HepG2 (cell line): ENCODE results near the gene RNPC3. TPM values are rescaled to one million over a fixed set of nuclear protein-coding genes. Genes with fewer than 3 reads are reported as not detected.

Experiments
- EED ChIP-seq: sonication (generic); formaldehyde crosslinking; IDR thresholded peaks from 2 replicates; pipeline ENCODE4 v1.5.0; 2020; ENCODE audit warnings: mild to moderate bottlenecking, missing genetic modification reagents
- ELF4 ChIP-seq: sonication (generic); formaldehyde crosslinking; IDR thresholded peaks from 2 replicates; pipeline ENCODE4 v1.5.0; 2020; ENCODE audit warnings: missing genetic modification reagents, mild to moderate bottlenecking, moderate library complexity, borderline replicate concordance
- HNRNPLL ChIP-seq: fragments of 200-400 bp; formaldehyde crosslinking; IDR thresholded peaks from 2 replicates; pipeline ENCODE4 v1.6.1; 2017; ENCODE audit warnings: mild to moderate bottlenecking, low read depth, low read length; ENCODE audit not compliant: poor library complexity, severe bottlenecking
- MED8 ChIP-seq: sonication (generic); formaldehyde crosslinking; IDR thresholded peaks from 2 replicates; pipeline ENCODE4 v1.8.1; 2023; ENCODE audit warnings: mild to moderate bottlenecking, missing genetic modification reagents; ENCODE audit not compliant: insufficient replicate concordance
- RARA ChIP-seq: IDR thresholded peaks from 2 replicates; pipeline ENCODE4 v1.6.1; 2016; ENCODE audit warnings: missing genetic modification reagents, missing compliant biosample characterization
- SMARCC2 ChIP-seq: fragments of 450-650 bp; IDR thresholded peaks from 2 replicates; pipeline ENCODE4 v1.6.1; 2017; ENCODE audit warnings: antibody characterized with exemption, mild to moderate bottlenecking
- ZNF674 ChIP-seq: sonication (generic); formaldehyde crosslinking; IDR thresholded peaks from 2 replicates; pipeline ENCODE4 v1.5.0; 2020; ENCODE audit warnings: low read depth, mild to moderate bottlenecking, missing genetic modification reagents
- ZNF709 ChIP-seq: sonication (generic); formaldehyde crosslinking; IDR thresholded peaks from 2 replicates; pipeline ENCODE4 v1.5.0; 2020; ENCODE audit warnings: mild to moderate bottlenecking, missing genetic modification reagents
- ZNF878 ChIP-seq: sonication (generic); formaldehyde crosslinking; IDR thresholded peaks from 2 replicates; pipeline ENCODE4 v1.8.1; 2023; ENCODE audit warnings: mild to moderate bottlenecking, missing genetic modification reagents, moderate library complexity
- polyA plus RNA-seq, 8 experiments: library from polyadenylated mRNA; depleted of rRNA in 3 of 8; stranded (reverse) in 7 of 8; unstranded in 1 of 8; fragments of >200 nt; fragmentation: Illumina TruSeq in 4 of 8; extraction: Trizol in 4 of 8; gene quantifications; 2 replicates each; pipeline versions ENCODE4 v1.2.1 to v1.2.3, GENCODE V29; 2011 to 2016; ENCODE audit warnings: low read depth in 4 of 8, missing spikeins in 1 of 8, mixed read lengths in 1 of 8; ENCODE audit not compliant: insufficient read depth in 1 of 8
- total RNA-seq, 5 experiments: library from RNA; depleted of rRNA; stranded (reverse); fragments of >200 nt; fragmentation: Illumina TruSeq; extraction: Trizol; gene quantifications; 2 replicates each; pipeline ENCODE4 v1.2.3, GENCODE V29; 2016; ENCODE audit warnings: low read depth in 1 of 5
- TF ChIP-seq, protein P1 (sequence below): sonication (generic); formaldehyde crosslinking; IDR thresholded peaks from 2 replicates; pipeline ENCODE4 v1.5.1; 2020; ENCODE audit warnings: mild to moderate bottlenecking, missing genetic modification reagents, moderate library complexity
- TF ChIP-seq, protein P2 (sequence below): sonication (generic); formaldehyde crosslinking; IDR thresholded peaks from 2 replicates; pipeline ENCODE4 v1.4.0; 2020; ENCODE audit warnings: missing genetic modification reagents
- TF ChIP-seq, protein P3 (sequence below): sonication (generic); formaldehyde crosslinking; IDR thresholded peaks from 2 replicates; pipeline ENCODE4 v1.4.0; 2020; ENCODE audit warnings: missing genetic modification reagents, low read depth, mild to moderate bottlenecking, borderline replicate concordance
- TF ChIP-seq, protein P4 (sequence below): IDR thresholded peaks from 2 replicates; pipeline ENCODE4 v1.6.1; 2016; ENCODE audit warnings: mild to moderate bottlenecking, missing biosample characterization, missing genetic modification reagents
- TF ChIP-seq, protein P5 (sequence below): sonication (generic); formaldehyde crosslinking; IDR thresholded peaks from 2 replicates; pipeline ENCODE4 v1.4.0; 2020; ENCODE audit warnings: missing genetic modification reagents
- TF ChIP-seq, protein P6 (sequence below): sonication (generic); formaldehyde crosslinking; IDR thresholded peaks from 2 replicates; pipeline ENCODE4 v1.4.0; 2020; ENCODE audit warnings: mild to moderate bottlenecking, missing genetic modification reagents
- TF ChIP-seq, protein P7 (sequence below): sonication (generic); formaldehyde crosslinking; IDR thresholded peaks from 2 replicates; pipeline ENCODE4 v1.8.0; 2022; ENCODE audit warnings: mild to moderate bottlenecking, missing genetic modification reagents, moderate library complexity

RNPC3 gene
- total and polyA plus RNA-seq, 2 of the 13 experiments (the other 11 are each of a cell fraction or from before 2014, with no cell fraction given), result 9.1 to 22.1 TPM

DNA sequence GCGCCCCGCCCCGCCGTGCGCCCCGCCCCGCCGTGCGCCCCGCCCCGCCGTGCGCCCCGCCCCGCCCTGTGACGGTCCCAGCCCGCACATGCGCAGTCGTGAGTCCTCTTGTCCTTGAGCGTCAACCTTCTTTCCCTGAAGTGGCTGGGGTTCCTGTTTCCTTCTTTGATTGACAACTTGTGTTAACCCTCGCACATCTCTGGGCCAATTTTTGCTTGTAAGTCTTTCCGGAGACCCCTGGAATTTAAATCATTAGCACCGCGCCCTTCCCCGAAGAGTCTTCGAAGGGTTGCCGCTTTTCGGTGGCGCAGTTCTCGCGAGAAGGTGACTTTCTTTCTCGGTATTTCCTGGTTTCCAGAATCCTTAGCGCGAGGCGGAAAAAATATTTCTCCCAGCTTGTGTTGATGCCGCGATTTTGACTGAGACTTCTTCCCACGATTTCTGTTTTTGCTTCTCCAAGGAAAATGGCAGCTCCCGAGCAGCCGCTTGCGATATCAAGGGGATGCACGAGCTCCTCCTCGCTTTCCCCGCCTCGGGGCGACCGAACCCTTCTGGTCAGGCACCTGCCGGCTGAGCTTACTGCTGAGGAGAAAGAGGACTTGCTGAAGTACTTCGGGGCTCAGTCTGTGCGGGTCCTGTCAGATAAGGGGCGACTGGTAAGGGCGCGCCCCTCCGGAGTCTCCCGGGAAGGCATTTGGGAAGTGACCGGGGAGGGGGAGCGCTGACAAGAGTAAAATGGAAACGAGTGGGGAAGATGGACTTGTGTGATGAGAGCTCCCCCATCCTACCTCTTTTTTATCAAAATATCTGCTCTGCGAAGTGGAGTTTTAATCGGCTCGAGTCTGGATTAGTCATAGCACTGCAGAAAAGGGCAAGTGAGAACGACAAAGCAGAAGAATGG lies at the start of gene RNPC3 (continued):
- TF ChIP-seq, protein P1, sequence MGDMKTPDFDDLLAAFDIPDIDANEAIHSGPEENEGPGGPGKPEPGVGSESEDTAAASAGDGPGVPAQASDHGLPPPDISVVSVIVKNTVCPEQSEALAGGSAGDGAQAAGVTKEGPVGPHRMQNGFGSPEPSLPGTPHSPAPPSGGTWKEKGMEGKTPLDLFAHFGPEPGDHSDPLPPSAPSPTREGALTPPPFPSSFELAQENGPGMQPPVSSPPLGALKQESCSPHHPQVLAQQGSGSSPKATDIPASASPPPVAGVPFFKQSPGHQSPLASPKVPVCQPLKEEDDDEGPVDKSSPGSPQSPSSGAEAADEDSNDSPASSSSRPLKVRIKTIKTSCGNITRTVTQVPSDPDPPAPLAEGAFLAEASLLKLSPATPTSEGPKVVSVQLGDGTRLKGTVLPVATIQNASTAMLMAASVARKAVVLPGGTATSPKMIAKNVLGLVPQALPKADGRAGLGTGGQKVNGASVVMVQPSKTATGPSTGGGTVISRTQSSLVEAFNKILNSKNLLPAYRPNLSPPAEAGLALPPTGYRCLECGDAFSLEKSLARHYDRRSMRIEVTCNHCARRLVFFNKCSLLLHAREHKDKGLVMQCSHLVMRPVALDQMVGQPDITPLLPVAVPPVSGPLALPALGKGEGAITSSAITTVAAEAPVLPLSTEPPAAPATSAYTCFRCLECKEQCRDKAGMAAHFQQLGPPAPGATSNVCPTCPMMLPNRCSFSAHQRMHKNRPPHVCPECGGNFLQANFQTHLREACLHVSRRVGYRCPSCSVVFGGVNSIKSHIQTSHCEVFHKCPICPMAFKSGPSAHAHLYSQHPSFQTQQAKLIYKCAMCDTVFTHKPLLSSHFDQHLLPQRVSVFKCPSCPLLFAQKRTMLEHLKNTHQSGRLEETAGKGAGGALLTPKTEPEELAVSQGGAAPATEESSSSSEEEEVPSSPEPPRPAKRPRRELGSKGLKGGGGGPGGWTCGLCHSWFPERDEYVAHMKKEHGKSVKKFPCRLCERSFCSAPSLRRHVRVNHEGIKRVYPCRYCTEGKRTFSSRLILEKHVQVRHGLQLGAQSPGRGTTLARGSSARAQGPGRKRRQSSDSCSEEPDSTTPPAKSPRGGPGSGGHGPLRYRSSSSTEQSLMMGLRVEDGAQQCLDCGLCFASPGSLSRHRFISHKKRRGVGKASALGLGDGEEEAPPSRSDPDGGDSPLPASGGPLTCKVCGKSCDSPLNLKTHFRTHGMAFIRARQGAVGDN (CRISPR knock-in tag), result peak; percentile 70
- TF ChIP-seq, protein P2, sequence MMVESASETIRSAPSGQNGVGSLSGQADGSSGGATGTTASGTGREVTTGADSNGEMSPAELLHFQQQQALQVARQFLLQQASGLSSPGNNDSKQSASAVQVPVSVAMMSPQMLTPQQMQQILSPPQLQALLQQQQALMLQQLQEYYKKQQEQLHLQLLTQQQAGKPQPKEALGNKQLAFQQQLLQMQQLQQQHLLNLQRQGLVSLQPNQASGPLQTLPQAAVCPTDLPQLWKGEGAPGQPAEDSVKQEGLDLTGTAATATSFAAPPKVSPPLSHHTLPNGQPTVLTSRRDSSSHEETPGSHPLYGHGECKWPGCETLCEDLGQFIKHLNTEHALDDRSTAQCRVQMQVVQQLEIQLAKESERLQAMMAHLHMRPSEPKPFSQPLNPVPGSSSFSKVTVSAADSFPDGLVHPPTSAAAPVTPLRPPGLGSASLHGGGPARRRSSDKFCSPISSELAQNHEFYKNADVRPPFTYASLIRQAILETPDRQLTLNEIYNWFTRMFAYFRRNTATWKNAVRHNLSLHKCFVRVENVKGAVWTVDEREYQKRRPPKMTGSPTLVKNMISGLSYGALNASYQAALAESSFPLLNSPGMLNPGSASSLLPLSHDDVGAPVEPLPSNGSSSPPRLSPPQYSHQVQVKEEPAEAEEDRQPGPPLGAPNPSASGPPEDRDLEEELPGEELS (CRISPR knock-in tag), result 0 out of 2 replicates have a peak, but pooled peaks have one; percentile 22
- peak; percentile 75 for TF ChIP-seq ELF4
- TF ChIP-seq ZNF674, result no peak
- TF ChIP-seq, protein P3, sequence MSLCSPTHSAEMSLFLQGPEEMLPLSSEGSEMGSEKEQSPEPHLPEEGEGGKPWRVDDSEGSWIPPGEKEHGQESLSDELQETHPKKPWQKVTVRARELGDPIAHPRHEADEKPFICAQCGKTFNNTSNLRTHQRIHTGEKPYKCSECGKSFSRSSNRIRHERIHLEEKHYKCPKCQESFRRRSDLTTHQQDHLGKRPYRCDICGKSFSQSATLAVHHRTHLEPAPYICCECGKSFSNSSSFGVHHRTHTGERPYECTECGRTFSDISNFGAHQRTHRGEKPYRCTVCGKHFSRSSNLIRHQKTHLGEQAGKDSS (CRISPR knock-in tag), result no peak
- TF ChIP-seq, protein P4, sequence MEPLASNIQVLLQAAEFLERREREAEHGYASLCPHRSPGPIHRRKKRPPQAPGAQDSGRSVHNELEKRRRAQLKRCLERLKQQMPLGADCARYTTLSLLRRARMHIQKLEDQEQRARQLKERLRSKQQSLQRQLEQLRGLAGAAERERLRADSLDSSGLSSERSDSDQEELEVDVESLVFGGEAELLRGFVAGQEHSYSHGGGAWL (CRISPR knock-in tag), result no peak
- TF ChIP-seq ZNF709 (CRISPR knock-in tag), result 0 out of 2 replicates have a peak, but pooled peaks have one; percentile 51
- TF ChIP-seq, protein P5, sequence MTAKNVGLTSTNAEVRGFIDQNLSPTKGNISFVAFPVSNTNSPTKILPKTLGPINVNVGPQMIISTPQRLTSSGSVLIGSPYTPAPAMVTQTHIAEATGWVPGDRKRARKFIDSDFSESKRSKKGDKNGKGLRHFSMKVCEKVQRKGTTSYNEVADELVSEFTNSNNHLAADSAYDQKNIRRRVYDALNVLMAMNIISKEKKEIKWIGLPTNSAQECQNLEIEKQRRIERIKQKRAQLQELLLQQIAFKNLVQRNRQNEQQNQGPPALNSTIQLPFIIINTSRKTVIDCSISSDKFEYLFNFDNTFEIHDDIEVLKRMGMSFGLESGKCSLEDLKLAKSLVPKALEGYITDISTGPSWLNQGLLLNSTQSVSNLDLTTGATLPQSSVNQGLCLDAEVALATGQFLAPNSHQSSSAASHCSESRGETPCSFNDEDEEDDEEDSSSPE, result peak; percentile 78
- TF ChIP-seq, protein P6, sequence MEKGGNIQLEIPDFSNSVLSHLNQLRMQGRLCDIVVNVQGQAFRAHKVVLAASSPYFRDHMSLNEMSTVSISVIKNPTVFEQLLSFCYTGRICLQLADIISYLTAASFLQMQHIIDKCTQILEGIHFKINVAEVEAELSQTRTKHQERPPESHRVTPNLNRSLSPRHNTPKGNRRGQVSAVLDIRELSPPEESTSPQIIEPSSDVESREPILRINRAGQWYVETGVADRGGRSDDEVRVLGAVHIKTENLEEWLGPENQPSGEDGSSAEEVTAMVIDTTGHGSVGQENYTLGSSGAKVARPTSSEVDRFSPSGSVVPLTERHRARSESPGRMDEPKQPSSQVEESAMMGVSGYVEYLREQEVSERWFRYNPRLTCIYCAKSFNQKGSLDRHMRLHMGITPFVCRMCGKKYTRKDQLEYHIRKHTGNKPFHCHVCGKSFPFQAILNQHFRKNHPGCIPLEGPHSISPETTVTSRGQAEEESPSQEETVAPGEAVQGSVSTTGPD, result no peak
- no peak for TF ChIP-seq ZNF878
- TF ChIP-seq HNRNPLL, result no peak
- TF ChIP-seq SMARCC2, result no peak
- TF ChIP-seq RARA (CRISPR knock-in tag), result no peak
- TF ChIP-seq EED (CRISPR knock-in tag), result no peak
- TF ChIP-seq, protein P7, sequence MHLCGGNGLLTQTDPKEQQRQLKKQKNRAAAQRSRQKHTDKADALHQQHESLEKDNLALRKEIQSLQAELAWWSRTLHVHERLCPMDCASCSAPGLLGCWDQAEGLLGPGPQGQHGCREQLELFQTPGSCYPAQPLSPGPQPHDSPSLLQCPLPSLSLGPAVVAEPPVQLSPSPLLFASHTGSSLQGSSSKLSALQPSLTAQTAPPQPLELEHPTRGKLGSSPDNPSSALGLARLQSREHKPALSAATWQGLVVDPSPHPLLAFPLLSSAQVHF (CRISPR knock-in tag), result no peak
- no peak for TF ChIP-seq MED8 (CRISPR knock-in tag)
